DOHH2 (cell line): ENCODE measurements around the gene AFAP1.

ENCODE experiments used
- EZH2phosphoT487 ChIP-seq: fragments of 200-600 bp; sonication (generic); IDR thresholded peaks from 2 replicates; pipeline ENCODE4 v1.6.1; 2017; ENCODE audit warnings: borderline replicate concordance, mild to moderate bottlenecking, antibody characterized with exemption, low read length, moderate library complexity, mixed read lengths
- TF ChIP-seq, protein P1 (sequence below): fragments of 200-600 bp; sonication (generic); IDR thresholded peaks from one replicate; pipeline ENCODE4 v1.5.1; 2014; ENCODE audit warnings: antibody characterized with exemption, mild to moderate bottlenecking, low read depth, low read length; ENCODE audit not compliant: poor library complexity, severe bottlenecking

GRCh38 chr4:7894677-7895181 is 44.9 kb downstream of the AFAP1 start:
- TF ChIP-seq, protein P1, sequence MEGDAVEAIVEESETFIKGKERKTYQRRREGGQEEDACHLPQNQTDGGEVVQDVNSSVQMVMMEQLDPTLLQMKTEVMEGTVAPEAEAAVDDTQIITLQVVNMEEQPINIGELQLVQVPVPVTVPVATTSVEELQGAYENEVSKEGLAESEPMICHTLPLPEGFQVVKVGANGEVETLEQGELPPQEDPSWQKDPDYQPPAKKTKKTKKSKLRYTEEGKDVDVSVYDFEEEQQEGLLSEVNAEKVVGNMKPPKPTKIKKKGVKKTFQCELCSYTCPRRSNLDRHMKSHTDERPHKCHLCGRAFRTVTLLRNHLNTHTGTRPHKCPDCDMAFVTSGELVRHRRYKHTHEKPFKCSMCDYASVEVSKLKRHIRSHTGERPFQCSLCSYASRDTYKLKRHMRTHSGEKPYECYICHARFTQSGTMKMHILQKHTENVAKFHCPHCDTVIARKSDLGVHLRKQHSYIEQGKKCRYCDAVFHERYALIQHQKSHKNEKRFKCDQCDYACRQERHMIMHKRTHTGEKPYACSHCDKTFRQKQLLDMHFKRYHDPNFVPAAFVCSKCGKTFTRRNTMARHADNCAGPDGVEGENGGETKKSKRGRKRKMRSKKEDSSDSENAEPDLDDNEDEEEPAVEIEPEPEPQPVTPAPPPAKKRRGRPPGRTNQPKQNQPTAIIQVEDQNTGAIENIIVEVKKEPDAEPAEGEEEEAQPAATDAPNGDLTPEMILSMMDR, result no peak
- TF ChIP-seq EZH2phosphoT487, result no peak
